Transverse colon (tissue), 4 donors: ENCODE measurements around the gene IMMP2L.

Experiments used
- CTCF ChIP-seq, 5 experiments: fragments of 200-600 bp in 3 of 5; fragments of 450-650 bp in 2 of 5; sonication (generic) in 3 of 5; IDR thresholded peaks; 1 replicate in 2 of 5; 2 replicates in 3 of 5; pipeline ENCODE4 v1.5.1; 2016 to 2017; ENCODE audit warnings: antibody characterized with exemption in 5 of 5, inconsistent platforms in 3 of 5, mild to moderate bottlenecking in 2 of 5, moderate library complexity in 1 of 5
- EP300 ChIP-seq: sonication (generic); formaldehyde crosslinking; IDR thresholded peaks from one replicate; pipeline ENCODE4 v1.6.1; 2017; ENCODE audit warnings: antibody characterized with exemption, low read depth
- POLR2A ChIP-seq: fragments of 450-650 bp; IDR thresholded peaks from one replicate; pipeline ENCODE4 v1.6.1; 2016; ENCODE audit warnings: antibody characterized with exemption, mild to moderate bottlenecking, moderate library complexity
- POLR2AphosphoS5 ChIP-seq, 3 donors: sonication (generic); formaldehyde crosslinking; IDR thresholded peaks; one replicate each; pipeline ENCODE4 v1.6.1; 2016; ENCODE audit warnings: antibody characterized with exemption in 3 of 3

GRCh38 chr7:110808361-110808760 is 753.9 kb downstream of the IMMP2L start:
- TF ChIP-seq POLR2A (no peak), CTCF (IDR thresholded peaks at IDR 0.05) (no peak), EP300 (no peak), POLR2AphosphoS5 (IDR thresholded peaks at IDR 0.05) (no peak)
